GM19035 (cell line): ENCODE results near the gene SMARCC1.
"Not testable (repeated sequence)": the region's sequence is repeated elsewhere in the genome, so short reads cannot be mapped to it uniquely, and the experiment has no call there.

Experiments used
- ATAC-seq: cut with Tn5 transposase; IDR thresholded peaks from one replicate; pipeline ENCODE4 v1.9.1; 2021; ENCODE audit not compliant: unreplicated experiment

SMARCC1 gene

GRCh38 chr3:47781685-47782445 lies at the start of gene SMARCC1:
Gene SMARCC1, minus strand, starts transcription at chr3:47781893. Its CDS starts 96 bp downstream, at chr3:47781797.
- peak; percentile 81 for ATAC-seq

- not testable (repeated sequence) for ATAC-seq
Observed at GRCh38 chr3:47829482-47829881, 47.8 kb upstream of the SMARCC1 start.

- no peak for ATAC-seq
Observed at GRCh38 chr3:47825590-47825989, 43.9 kb upstream of the SMARCC1 start.

- ATAC-seq = peak; percentile 96
Observed at GRCh38 chr3:47824541-47825473, 43.1 kb upstream of the SMARCC1 start.

- no peak for ATAC-seq
Observed at GRCh38 chr3:47817609-47818008, 35.9 kb upstream of the SMARCC1 start.

GRCh38 chr3:47813551-47814177 lies 32.0 kb upstream of the SMARCC1 start:
- no peak for ATAC-seq

GRCh38 chr3:47804577-47804976 lies 22.9 kb upstream of the SMARCC1 start:
- no peak for ATAC-seq

- no peak for ATAC-seq
Observed at GRCh38 chr3:47803480-47804025, 21.9 kb upstream of the SMARCC1 start.

- ATAC-seq = peak; percentile 91
Observed at GRCh38 chr3:47802734-47803479, 21.2 kb upstream of the SMARCC1 start, which contains the start of gene DHX30. Gene DHX30, plus strand, starts transcription at chr3:47803138. Its CDS starts 7,546 bp downstream, at chr3:47810684.

GRCh38 chr3:47799733-47800132 lies 18.0 kb upstream of the SMARCC1 start:
- no peak for ATAC-seq

- ATAC-seq = no peak
Observed at GRCh38 chr3:47794544-47794943, 12.9 kb upstream of the SMARCC1 start.

- ATAC-seq = no peak
Observed at GRCh38 chr3:47792699-47793098, 11.0 kb upstream of the SMARCC1 start.

- ATAC-seq = no peak
Observed at GRCh38 chr3:47791193-47791855, 9.6 kb upstream of the SMARCC1 start.

- ATAC-seq = no peak
Observed at GRCh38 chr3:47783673-47784072, 2.0 kb upstream of the SMARCC1 start.

GRCh38 chr3:47782446-47783308 lies 984 bp upstream of the SMARCC1 start:
- ATAC-seq = no peak

GRCh38 chr3:47780741-47781684 lies 680 bp downstream of the SMARCC1 start:
- ATAC-seq = peak; percentile 42

- no peak for ATAC-seq
Observed at GRCh38 chr3:47778746-47779145, 2.9 kb downstream of the SMARCC1 start.

- ATAC-seq = no peak
Observed at GRCh38 chr3:47772788-47773187, 8.9 kb downstream of the SMARCC1 start.
